ENCODE results near the gene C3orf18.

The C3orf18 gene

DNA sequence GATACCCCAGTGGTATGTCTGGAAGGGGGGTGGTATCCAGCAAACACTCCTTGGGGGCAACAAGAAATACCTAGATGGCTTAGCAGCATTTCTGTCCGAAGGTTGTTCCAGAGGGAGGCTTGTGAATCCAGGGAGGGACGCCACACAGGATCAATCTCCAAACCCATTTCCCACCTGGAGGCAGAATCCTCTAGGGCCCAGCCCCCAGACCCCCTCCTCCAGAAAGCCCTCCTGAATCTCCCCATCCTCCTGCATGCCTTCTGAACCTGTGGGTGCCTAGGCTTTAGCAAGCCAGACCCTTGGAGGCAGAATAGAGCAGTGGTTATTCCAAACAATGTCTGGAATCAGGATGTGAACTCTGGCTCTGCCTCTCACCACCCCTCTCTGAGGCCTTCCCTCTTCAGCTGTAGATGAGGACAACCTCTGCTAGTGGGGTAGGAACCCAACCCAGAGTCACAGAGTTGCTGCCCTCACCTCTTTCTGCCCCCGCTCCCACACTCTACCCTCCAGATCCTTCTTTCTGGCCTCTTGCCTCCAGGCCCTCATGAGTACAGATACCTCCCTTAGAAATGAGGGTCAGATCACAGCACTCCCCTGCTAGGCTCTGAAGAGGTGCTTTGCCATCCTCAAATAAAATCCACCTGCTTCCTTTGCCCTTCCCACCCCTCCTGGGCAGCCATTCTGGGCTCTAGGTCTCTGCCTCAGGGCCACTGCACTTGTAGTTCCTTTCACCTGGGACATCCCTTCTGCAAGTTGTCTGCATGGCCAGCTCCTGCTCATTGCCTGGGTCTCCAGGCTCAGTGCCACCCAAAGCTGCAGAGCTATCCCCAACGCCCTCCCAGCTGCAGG lies 35.9 kb upstream of the C3orf18 start:
- no peak for FAIRE-seq

DNA sequence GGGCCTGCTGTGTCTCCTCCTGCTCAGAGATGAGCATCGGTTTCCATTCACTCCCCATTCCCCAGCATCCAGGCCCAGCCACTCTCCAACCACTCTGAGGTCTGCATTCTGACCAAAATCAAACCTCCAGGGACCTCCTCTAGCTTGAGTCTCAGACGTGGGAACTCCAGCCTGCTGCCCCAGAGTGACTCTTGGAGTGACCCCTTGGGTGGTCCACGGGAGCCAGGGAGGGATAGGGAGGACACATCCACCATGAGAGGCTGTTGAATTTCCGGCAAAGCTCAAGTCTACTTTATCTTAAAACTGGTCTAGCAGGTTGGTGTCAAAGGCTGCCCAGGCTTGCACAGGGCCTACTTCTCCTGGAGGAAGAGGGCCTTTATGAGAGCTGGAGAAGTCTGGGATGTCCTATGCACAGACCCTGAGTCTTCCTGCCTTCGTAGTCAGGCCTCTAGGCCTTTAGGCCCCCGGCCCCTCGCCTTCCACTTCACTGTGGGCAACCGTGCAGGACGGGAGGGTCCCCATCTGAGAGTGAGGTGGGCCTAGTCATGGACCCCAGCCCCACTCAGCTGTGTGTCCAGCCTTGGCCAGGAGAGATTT lies 35.1 kb upstream of the C3orf18 start:
- no peak for FAIRE-seq

DNA sequence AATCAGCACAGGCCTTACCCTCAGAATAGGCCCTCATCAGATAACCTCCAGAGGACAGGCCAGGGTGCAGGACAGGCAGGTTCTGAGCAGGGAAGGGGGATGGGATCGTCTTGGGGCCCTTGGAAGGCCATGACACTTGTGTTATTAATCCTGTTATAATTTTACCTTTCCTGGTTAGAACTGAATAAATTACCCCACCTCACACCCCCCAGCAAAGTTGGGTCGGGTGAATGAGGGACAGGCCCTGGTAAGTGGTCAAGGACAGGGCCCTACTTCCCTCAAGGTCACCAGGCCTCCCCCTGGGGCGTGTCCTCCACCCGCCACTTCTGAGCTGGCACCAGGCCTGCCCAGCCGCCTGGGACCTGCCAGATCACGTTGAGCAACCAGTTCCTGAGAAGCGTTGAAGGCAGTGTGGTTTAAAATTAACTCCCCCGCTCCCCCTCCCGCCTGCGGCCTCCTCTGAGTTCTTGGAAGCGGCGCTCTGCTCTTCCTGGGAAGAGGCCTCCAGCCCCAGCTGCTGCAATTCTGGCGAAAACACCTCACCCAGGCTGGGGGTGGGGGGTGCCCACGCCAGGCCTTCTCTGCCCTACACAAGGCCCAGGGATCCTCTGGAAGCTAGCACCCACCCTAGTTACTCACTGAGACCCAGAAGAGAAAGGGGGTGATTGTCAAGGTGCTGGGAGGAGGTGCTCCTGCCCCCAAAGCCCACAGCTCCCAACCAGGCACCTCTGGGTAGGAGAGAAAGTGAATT lies 33.5 kb upstream of the C3orf18 start:
- FAIRE-seq: no peak

DNA sequence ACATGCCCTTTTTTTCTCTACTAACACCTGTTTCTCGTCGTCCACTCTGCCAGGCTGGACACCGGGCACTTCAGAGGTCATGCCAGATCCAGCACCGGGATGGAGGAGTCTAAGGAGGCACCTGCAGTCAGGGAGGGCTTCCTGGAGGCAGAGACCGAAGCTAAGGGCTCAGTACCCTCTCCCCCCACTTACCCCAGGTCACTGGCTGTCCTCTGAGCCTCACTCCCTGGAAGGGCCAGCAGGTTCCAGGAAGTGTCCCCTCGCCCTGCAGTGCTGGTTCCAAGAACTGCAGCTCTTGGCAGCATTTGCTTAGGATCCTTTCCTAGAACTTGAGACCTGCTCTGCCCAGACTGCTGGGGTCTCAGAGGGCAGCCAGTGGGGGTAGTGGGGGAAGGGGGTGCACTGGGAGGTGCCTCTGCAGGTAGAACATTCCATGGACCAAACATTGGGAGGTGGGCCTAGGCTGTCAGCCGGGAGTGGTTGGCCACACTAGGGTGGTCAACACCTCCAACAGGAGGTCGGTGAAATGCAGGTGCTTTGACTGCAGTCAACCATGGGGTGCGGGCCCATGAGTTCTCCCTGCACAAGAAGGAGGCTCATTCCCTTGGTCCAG lies 32.7 kb upstream of the C3orf18 start:
- FAIRE-seq: no peak

DNA sequence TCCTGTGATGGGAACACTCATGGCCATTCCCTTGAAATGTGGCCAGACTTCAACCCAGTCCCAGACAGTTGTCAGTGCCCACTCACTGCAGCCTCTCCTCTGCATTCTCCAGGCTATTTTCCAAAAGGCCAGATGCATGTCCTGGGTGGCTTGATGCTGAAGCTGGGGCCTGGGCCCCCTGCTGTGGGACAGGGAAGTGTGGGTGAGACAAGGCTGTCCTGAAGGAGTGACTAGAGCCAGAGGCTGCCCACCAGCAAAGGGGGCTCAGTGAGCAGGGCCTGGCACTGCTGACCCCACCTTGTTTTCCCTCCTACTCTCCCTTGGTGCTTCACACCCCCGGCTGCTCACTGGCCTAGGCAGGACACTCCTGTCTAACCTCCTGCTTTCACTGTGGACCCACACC lies 32.2 kb upstream of the C3orf18 start:
- FAIRE-seq: no peak

DNA sequence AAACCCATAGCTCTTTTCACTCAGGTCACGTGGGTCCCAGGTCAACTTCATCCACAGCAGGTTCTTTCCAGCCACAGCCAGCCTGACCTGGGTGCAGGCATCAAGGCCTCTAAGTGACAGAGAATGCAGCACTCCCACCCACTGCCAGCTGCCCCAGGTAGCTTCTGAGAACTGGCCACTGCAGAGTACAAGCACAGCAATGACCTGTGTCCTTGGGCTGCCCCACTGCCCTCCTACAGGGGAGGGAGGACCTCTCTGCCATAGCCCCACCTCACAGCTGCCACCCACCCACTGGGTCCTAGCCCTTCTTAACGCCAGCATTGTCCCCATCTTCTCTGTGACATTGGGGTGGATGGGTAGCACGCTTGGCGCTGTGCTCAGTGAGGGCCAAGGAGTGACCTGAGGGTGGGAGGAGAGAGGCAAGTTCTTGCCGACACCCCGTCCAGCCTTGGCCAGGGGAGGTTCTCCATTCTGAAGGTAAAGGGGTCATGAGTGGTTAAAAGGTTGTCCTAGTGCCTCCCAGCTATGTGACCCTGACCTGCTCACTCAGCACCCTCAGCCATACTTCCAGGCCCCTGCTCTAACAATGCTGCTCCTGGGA lies 31.7 kb upstream of the C3orf18 start:
- FAIRE-seq: no peak

DNA sequence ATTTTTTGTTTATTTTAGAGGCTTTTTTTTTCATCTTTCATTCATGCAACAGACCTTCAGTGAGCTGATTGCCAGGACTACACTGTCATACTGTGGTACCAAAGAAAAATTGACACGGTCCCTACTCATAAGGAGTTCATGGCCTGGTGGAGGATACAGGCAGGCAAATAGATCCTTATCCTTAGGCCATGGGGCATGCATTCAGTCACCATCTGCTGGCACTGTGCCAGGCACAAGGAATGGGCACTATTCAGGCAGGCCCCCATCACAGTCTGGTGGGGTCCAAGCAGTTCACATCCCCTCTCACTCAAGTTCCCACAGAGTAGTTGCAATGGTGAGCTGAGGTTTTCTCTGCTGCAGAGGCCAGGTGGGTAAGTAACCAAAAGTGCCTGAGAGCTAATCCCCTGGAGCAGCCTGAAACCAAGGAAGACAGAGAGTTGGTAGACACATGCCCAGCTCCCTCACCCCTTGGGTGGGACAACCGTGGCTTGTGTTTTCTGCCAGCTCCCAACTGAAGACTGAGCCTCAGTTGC lies 26.8 kb upstream of the C3orf18 start:
- FAIRE-seq: no peak

DNA sequence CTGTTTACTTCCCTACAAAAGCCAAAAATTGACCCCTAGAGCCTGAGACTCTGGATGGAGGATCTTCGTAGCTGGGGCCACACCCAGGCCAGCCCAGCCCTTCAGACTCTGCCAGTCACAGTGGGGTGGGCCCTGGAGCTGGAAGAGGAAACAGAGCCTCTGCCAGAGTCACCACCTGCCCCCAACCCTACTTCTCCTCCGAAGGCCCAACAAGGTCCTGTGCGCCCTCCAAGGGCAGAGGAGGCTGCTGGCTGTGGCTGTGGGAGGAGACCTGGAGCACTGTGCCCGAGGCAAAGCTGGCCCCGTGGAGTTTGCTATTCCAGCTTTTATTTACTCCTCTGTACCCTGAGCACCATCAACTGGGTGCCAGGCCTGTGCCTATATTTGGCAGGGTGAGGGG lies 25.0 kb upstream of the C3orf18 start:
- no peak for FAIRE-seq

DNA sequence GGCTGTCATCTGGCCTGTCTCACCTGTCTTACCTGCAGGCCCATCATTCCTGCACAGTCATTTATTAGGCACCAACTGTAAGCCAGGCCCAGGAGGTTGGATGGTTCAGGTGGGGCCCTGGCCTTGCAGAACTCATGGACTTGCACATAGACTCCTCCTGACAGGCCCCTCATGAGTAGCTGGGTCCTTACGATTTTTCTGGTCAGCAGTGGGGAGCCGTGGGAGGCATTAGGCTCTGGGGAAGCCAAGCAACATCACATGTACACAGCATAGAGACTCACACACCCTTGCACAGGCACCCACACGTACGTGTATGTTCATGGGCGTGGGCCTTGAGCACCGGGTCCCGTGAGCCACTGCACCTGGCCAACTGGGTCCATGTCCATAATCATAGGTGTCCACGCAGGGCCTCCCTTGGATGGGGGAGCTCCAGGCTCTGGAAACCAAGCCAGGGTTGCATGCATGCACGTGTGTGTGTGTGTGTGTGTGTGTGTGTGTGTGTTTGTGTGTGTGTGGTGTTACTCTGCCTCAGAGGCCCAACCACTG lies 23.7 kb upstream of the C3orf18 start:
- FAIRE-seq: no peak

DNA sequence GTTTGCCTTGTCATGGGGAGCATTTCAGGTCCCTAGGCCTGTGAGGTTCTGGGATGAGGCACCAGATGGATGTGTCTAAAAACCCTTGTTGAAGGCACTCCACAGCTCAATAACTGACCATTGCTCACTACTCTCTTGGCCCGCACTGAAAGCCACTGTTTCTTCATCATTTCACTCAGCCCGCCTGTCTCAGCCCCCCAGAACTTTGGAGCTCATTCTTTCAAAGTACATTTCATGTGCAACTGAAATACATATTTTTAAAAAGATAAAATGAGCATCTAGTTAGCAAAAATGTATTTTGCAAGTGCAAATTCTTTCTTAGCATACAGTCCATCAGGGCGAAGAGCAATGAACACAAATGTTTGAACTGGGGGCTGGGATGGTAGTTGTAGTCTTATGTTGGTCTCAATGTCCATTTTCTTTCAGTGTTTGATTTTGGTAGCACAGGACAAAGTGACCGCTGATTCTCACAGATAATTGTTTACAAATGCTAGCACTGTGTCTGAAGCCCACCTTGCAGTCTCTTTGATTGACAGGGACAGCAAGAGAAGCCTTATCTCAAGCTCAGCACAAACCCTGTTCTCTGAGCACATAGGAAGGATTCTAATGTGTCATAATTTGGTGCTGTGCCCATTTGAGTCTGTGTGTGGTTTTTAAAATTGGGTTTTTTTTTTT lies 21.3 kb upstream of the C3orf18 start:
- no peak for FAIRE-seq

DNA sequence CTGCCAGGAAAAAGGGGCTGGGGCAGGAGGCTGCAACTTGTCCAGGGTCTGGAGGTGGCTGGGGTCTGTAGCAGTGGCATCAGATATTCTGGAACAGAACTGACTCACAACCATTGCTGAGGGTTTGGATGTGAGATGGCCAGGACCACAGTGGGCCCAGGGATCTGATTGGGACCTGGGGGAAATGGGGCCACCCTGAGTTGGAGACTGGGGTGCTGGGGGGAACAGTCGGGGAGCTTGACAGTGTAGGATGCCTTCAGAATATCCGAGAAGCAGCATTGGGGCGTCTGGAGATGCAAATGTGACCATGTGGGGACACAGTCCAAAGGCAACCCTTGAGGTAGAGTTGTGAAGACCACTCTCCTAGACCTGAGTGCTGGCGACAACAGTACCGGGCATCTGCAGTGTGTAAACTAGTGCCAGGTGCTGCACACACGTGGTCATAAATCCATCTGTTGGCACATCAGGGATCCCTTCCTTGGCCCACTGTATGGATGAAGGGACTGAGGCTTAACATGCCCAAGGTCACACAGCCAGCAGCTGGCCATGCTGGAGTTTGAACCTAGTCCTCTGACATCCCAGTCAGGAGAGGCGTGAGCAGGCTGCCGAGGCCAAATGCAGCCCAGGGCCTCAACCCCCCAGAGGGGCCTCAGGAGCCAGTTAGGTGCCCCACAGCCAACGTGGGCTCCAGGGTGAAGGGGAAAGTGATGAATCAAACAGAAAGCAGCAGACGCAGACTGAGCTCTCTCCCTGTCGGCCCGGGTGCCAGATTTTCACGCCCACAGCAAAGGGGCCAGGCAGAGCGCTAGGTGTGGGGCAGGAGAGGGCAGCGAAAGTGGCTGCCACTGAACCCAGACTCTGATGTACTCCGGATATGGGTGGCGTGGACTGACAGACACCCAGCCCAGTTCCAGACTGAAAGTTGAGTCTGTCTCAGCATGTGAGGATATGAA lies 20.5 kb upstream of the C3orf18 start:
- FAIRE-seq: no peak

DNA sequence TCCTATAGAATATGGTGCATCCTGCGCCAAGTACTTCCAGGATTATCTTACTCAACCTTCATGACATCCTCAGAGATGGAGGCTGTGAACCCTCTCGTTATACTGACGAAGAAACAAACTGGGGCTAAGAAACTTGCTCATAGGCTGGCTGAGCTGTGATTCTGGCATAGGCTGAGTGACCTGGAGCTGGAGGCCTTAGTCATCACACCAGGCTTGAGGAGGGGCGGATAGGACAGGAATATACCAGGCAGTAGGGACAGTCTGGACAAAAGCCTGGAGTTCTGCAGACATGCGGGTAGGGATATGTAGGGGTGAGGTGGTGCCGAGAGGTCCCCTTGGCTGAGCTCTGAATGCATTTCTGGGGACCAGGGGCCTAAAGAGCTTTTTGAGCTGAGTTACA lies 19.8 kb upstream of the C3orf18 start:
- no peak for FAIRE-seq

DNA sequence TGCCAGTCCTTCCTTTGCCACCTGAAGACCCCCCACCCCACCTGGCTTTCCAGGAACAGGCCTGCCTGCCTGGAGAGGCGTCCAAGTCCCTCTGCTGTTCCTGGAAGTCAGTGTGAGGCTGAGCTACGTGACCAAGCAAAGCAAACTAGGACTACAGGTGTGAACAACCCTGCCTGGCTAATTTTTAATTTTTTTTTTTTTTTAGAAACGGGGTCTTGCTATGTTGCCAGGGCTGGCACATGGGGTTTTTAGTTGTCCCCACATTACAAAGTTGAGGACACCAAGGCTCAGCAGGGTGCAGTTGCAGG lies 19.2 kb upstream of the C3orf18 start:
- FAIRE-seq: no peak

DNA sequence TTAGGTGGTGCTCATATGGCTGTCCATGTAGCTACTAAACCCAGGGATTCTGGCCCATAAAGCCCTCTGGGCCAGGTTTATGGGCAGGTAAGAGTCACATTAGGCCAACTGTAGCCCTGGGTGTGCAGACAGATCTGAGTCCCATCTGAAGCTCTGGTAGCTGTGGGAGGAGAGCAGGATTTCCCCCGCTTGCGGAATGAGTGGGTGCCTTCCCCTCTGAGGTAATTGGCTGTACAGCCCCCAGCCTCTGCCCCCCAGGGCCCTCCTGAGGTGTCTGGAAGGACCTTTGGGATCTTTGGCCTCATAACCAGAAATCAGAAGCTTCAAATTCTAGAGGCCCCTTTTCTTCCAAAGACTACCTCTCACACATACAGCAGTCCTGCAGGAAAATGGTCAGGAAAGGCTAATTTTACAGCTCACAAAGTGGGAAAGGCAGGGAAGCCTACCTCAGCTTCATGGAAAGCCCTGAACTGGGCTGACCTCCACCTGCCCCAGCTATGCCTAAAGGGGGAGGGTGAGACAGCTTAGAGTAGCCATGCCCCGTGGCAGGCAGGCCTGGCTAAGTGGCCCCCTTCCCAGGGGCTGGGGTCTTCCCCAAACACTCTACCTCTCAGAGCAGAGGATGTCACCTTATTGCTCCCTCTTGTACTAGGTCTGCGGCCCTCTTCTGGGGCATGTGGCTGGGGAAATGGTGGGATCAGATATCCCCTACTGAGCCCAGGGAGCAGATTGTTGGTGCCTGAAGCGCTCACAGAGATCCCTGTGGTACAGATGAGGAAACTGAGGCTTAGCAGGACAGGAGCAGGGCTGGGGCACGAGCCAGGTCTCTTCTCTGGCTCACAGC lies 18.6 kb upstream of the C3orf18 start:
- no peak for FAIRE-seq

DNA sequence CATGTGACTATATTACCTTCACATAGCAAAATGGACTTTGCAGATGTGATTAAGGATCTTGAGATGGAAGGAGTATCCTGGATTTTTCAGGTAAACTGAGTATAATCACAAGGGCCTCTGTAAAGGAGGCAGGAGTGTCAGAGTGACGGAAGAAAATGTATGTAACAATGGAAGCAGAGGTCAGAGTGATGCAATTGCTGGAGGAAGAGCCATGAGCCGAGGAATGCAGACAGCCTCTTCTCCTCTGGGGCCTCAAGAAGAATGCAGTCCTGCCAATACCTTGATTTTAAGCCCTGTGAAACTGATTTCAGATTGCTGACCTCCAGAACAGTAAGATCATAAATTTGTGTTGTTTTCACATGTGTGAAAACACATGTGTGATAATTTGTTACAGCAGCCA lies 16.8 kb upstream of the C3orf18 start:
- FAIRE-seq: no peak

DNA sequence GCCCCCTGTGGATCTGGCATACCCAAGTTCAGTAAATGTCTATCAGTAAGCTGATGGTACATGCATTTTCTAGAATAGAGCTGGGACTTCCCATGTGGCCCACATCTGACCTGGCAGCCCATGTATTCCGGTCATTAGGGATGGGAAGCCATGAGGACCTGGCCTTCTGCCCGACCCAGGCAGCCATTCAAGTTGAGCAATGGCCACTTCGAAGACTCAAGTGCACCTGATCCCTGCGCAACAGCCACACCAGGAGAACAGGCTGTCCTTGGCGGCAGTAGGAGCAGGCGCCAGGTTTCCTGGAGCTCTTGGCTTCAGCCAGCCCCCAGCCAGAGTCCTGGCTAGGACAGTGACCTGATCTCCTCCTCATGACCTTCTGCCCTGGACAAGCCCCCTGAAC lies 16.4 kb upstream of the C3orf18 start:
- FAIRE-seq: no peak

DNA sequence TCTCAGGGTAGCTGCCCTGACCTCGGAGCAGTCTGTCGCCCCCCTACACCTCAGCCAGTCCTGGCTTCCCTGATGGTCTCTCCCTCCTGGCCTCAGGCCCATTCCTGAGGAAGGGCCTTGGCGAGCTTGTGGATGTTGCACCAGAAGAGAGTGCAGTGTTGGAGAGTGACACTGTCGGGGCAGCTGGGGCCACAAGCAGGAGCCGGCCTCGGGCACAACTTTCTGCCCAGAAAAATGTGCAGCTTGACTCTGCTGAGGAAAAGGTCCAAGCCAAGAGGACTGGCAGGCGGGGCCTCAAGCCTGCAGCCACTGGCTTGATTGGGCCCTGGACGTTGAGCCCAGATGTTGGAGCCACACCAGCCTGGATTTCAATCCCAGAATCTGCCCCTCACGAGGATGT lies 14.5 kb upstream of the C3orf18 start:
- FAIRE-seq: no peak

DNA sequence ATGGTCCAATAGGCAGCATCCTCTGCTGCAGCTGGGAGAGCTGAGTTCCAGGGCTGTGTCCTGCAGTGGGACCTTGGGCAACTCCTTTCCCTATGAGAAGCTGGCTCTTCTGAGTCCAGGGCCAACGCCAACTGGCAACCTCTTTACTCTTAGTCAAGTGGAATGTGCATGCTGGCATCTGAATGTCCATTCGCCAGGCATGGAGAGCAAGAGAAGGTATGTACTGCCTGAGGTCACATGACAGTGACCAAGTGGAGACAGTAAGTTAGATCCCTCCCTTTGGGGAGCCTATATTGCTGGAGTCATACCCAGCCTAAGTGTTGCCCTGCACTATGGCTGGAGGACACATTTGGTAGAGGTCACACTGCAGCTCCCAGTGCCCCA lies 13.9 kb upstream of the C3orf18 start:
- FAIRE-seq: no peak

DNA sequence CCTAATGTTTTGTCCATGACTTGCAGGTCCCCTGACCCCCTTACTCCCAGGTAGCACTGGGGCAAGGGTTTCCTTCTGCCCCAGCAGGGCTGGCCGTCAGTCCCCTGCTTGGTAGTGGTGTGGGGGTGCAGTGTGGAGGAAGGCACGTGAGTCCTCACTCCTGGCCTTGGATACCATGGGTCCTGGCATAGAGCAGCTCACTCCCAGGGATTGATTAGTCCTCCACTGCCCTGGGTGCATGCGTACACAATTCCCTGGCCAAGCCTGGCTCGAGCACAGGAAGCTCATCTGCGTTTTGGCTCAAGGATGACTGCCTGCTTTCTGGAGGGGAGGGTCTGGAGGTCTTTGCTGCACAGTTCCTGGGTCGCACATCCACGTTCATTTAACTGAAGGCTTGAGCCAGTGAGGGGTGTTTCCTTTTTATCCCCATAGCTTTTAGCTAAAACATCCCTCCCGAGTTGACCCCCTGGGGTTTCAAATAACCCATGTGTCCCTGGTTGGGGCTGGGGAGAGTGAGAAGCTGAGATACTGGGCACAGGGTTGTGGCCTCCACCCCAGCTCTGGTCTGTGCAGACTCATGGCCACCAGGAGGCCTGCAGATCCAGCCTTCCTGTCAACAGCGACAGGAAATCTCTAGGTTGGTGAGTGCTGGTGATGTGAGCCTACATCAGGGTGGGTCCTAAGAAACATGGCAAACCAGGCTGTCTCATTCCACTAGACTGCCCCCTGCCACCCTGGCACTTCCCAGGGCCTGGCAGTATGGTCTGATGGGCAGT lies 13.3 kb upstream of the C3orf18 start:
- no peak for FAIRE-seq
